K562 (cell line): ENCODE results near the gene ZNF148. TPM values are rescaled to one million over a fixed set of nuclear protein-coding genes. Genes with fewer than 3 reads are reported as not detected.
A peak's percentile ranks its signal among the peaks of the same experiment; 100 is the strongest.

Experiments used
- ATAC-seq: fragments of 200-7000 bp; cut with Tn5 transposase; 3 replicates; pipeline ENCODE4 v1.9.1; 2020; ENCODE audit warnings: moderate library complexity
- BruUV-seq: library from RNA; stranded (reverse); fragments of 400-500 nt; replicated peaks from 2 replicates; lab custom pipeline; 2021; lab: Mats Ljungman, UMichigan
- CTCF ChIA-PET: fragments of 300-600 bp; formaldehyde crosslinking; extraction: SDS; loops from one replicate; lab custom pipeline; 2021; ENCODE audit warnings: low intra/inter-chr PET ratio; lab: Yijun Ruan, JAX
- POLR2A ChIA-PET: fragments of 300-600, 350-650 bp; sonication (Branson Sonifier 250); formaldehyde crosslinking; extraction: SDS; loops from one replicate; lab custom pipeline; 2021; ENCODE audit warnings: antibody characterized with exemption, inconsistent platforms; lab: Yijun Ruan, JAX
- DNase-seq, 4 experiments: peaks; one replicate each; pipeline versions ENCODE4 v3.0.0 to v3.0.0-alpha.2; 2011 to 2018; ENCODE audit warnings: low spot score in 3 of 4, mixed read lengths in 3 of 4; ENCODE audit errors: extremely low read depth in 1 of 4
- FAIRE-seq: peaks from 2 replicates; lab custom pipeline; 2011; peaks lifted over from hg19 to GRCh38; lab: Jason Lieb, UNC
- H2AFZ ChIP-seq: 2 replicates; pipeline ENCODE4 v1.6.0; 2011; ENCODE audit warnings: low read depth, low read length, control low read depth, inconsistent platforms
- H3K27ac ChIP-seq: fragments of 200-600 bp; 3 replicates; pipeline ENCODE4 v1.8.0; 2011; ENCODE audit warnings: low read depth, mild to moderate bottlenecking, control low read depth, inconsistent platforms, low read length, moderate library complexity, mixed read lengths; ENCODE audit errors: extremely low read depth
- H3K27me3 ChIP-seq, 2 experiments: fragments of 300-600 bp in 1 of 2; 2 replicates in 1 of 2; 3 replicates in 1 of 2; pipeline versions ENCODE4 v1.6.0 to v1.8.0; 2011; ENCODE audit warnings: inconsistent platforms in 2 of 2, low read length in 2 of 2, mild to moderate bottlenecking in 1 of 2, mixed read lengths in 1 of 2, moderate library complexity in 1 of 2; ENCODE audit not compliant: control insufficient read depth in 2 of 2, insufficient read depth in 2 of 2
- H3K36me3 ChIP-seq: fragments of 300-600 bp; 3 replicates; pipeline ENCODE4 v1.8.0; 2011; ENCODE audit warnings: mild to moderate bottlenecking, low read length, inconsistent platforms; ENCODE audit not compliant: control insufficient read depth, insufficient read depth
- H3K4me1 ChIP-seq, 2 experiments: fragments of 200-600 bp in 1 of 2; replicated peaks in 1 of 2; 2 replicates in 1 of 2; 3 replicates in 1 of 2; pipeline versions ENCODE4 v1.5.1 to v1.8.0; 2011; ENCODE audit warnings: inconsistent platforms in 2 of 2, low read length in 2 of 2, mild to moderate bottlenecking in 1 of 2, mixed read lengths in 1 of 2, moderate library complexity in 1 of 2; ENCODE audit not compliant: control insufficient read depth in 2 of 2, insufficient read depth in 2 of 2
- H3K4me2 ChIP-seq: 2 replicates; pipeline ENCODE4 v1.6.1; 2011; ENCODE audit warnings: low read length, control low read depth, inconsistent platforms, mixed read lengths; ENCODE audit not compliant: insufficient read depth
- H3K4me3 ChIP-seq: fragments of 200-600 bp; sonication (generic), shearing (Covaris generic); 2 replicates; pipeline ENCODE4 v1.5.1; 2016; ENCODE audit warnings: control low read depth, inconsistent platforms
- H3K79me2 ChIP-seq: fragments of 200-600 bp; 3 replicates; pipeline ENCODE4 v1.8.0; 2011; ENCODE audit warnings: low read length, inconsistent platforms; ENCODE audit not compliant: control insufficient read depth, insufficient read depth
- H3K9ac ChIP-seq, 2 experiments: 2 replicates each; pipeline versions ENCODE4 v1.6.0 to v1.6.1; 2011; ENCODE audit warnings: low read depth in 2 of 2, low read length in 2 of 2, control low read depth in 1 of 2, inconsistent platforms in 1 of 2, mild to moderate bottlenecking in 1 of 2, mixed read lengths in 1 of 2; ENCODE audit not compliant: insufficient read depth in 1 of 2
- H3K9me1 ChIP-seq: one replicate; pipeline ENCODE4 v1.6.0; 2011; ENCODE audit warnings: inconsistent platforms, mild to moderate bottlenecking, low read length, moderate library complexity; ENCODE audit not compliant: control insufficient read depth, insufficient read depth
- H3K9me3 ChIP-seq: replicated peaks from 2 replicates; pipeline ENCODE4 v1.5.1; 2011; ENCODE audit warnings: low read depth, low read length, inconsistent platforms; ENCODE audit not compliant: control insufficient read depth, insufficient read depth
- H4K20me1 ChIP-seq: replicated peaks from 2 replicates; pipeline ENCODE4 v1.6.1; 2011; ENCODE audit warnings: low read length, inconsistent platforms, mixed read lengths; ENCODE audit not compliant: control insufficient read depth, insufficient read depth
- CBX1 ChIP-seq: sonication (generic); IDR thresholded peaks from 2 replicates; pipeline ENCODE4 v1.6.1; 2016; ENCODE audit warnings: antibody characterized with exemption, low read depth, mild to moderate bottlenecking
- CHD1 ChIP-seq: fragments of 200-600 bp; sonication (generic); IDR thresholded peaks from one replicate; pipeline ENCODE4 v1.6.1; 2012; ENCODE audit warnings: mild to moderate bottlenecking, moderate library complexity, low read length, inconsistent platforms
- ETS2 ChIP-seq: IDR thresholded peaks from 2 replicates; pipeline ENCODE4 v1.6.1; 2016; ENCODE audit warnings: borderline replicate concordance, missing genetic modification characterization, mild to moderate bottlenecking, moderate library complexity, missing compliant biosample characterization; ENCODE audit not compliant: poor library complexity, severe bottlenecking
- NFE2L1 ChIP-seq: fragments of 450-650 bp; IDR thresholded peaks from 2 replicates; pipeline ENCODE4 v1.6.1; 2016; ENCODE audit warnings: missing genetic modification characterization, low read depth, mild to moderate bottlenecking, missing compliant biosample characterization, moderate library complexity, borderline replicate concordance
- PHB ChIP-seq: fragments of 250-450 bp; sonication (Bioruptor Pico); IDR thresholded peaks from 2 replicates; pipeline ENCODE4 v1.5.0; 2021
- SFPQ ChIP-seq: fragments of 200-400 bp; formaldehyde crosslinking; IDR thresholded peaks from 2 replicates; pipeline ENCODE4 v1.6.1; 2017; ENCODE audit warnings: mild to moderate bottlenecking, low read depth, low read length, moderate library complexity
- TBP ChIP-seq: optimal IDR thresholded peaks from 2 replicates; pipeline ENCODE3; 2011; ENCODE audit warnings: low read depth, low read length, improper control_type of control experiment
- TRIM28 ChIP-seq: fragments of 450-650 bp; IDR thresholded peaks from 2 replicates; pipeline ENCODE4 v1.6.1; 2017
- XRCC4 ChIP-seq: IDR thresholded peaks from one replicate; pipeline ENCODE4 v1.6.1; 2011; ENCODE audit not compliant: insufficient read depth, insufficient read length; ENCODE audit errors: extremely low read depth
- ZBTB33 ChIP-seq: sonication (generic); formaldehyde crosslinking; IDR thresholded peaks from 2 replicates; pipeline ENCODE4 v1.8.1; 2023; ENCODE audit warnings: mild to moderate bottlenecking, missing genetic modification reagents
- ZKSCAN8 ChIP-seq: fragments of 200-800 bp; sonication (Bioruptor generic); IDR thresholded peaks from 2 replicates; pipeline ENCODE4 v1.6.1; 2016; ENCODE audit warnings: missing genetic modification characterization, missing compliant biosample characterization
- ZNF431 ChIP-seq: sonication (generic); formaldehyde crosslinking; IDR thresholded peaks from 2 replicates; pipeline ENCODE4 v1.8.0; 2022; ENCODE audit warnings: mild to moderate bottlenecking, missing genetic modification reagents
- WGBS: fragments of 100-300 bp; shearing (Covaris generic); methylation state at CpG from one replicate; pipeline ENCODE4 v1.1.6; 2016; ENCODE audit warnings: low coverage, mixed read lengths; ENCODE audit not compliant: insufficient coverage; ENCODE audit errors: missing lambda C conversion rate; 5-methylcytosine and 5-hydroxymethylcytosine counted together
- in situ Hi-C: fragments of 300-500 bp; cut with MboI; formaldehyde crosslinking; loops from 4 replicates; pipeline ENCODE4 v1.15.0; 2018; ENCODE audit warnings: inconsistent platforms, mixed read lengths
- intact Hi-C: fragments of 100-400 bp; cut with micrococcal nuclease; formaldehyde crosslinking; loops from 2 replicates; pipeline ENCODE4 v1.14.2; 2022
- polyA plus RNA-seq, 8 experiments: library from polyadenylated mRNA; depleted of rRNA in 4 of 8; stranded (reverse) in 5 of 8; unstranded in 3 of 8; fragments of >200 nt; fragmentation: Nextera tagmentation in 2 of 8; fragmentation: Illumina TruSeq in 1 of 8; extraction: Ambion mirVana in 2 of 8; extraction: Trizol in 1 of 8; gene quantifications; 2 replicates each; pipeline versions ENCODE4 v1.2.1 to v1.2.3, GENCODE V29; 2011 to 2014; ENCODE audit warnings: inconsistent platforms in 1 of 8, missing spikeins in 1 of 8
- total RNA-seq, 7 experiments: library from RNA; depleted of rRNA in 6 of 7; stranded (reverse); fragments of >200 nt in 6 of 7; fragmentation: Illumina TruSeq in 2 of 7; extraction: Trizol in 2 of 7; gene quantifications; 2 replicates each; pipeline versions ENCODE4 v1.2.1 to v1.2.3, GENCODE V29; 2011 to 2021; ENCODE audit warnings: low replicate concordance in 1 of 7

Gene ZNF148
- total and polyA plus RNA-seq, 9 of the 15 experiments (the other 6 are each of a cell fraction or from before 2014, with no cell fraction given) = 2.7 to 15.1 (median 8.3) TPM

GRCh38 chr3:125207507-125207906, 167.6 kb downstream of the ZNF148 start:
- no peak for ATAC-seq

More at GRCh38 chr3:125207507-125207906, 167.6 kb downstream of the ZNF148 start:
- Histone ChIP-seq H3K9me1 (no peaks in the 10 kb centered on the region), H3K79me2 (no peaks in the 10 kb centered on the region), H4K20me1 (no peaks in the 10 kb centered on the region), H2AFZ (peak overlapping the region; percentile 45; the same call in 1 of the 2 replicates), H3K27me3 (no peaks in the 10 kb centered on the region), H3K27ac (no peak overlapping the region), H3K4me3 (no peak overlapping the region), H3K9me3 (no peaks in the 10 kb centered on the region), H3K36me3 (no peaks in the 10 kb centered on the region), H3K4me1 (peaks cover 0 to 4% of the 10 kb centered on the region in 2 experiments; a peak in 2 of 5 replicates), H3K4me2 (no peak overlapping the region), H3K9ac (no peak overlapping the region)
- no peak for TF ChIP-seq TRIM28
- TF ChIP-seq ETS2 (tag) = no peak
- TF ChIP-seq ZKSCAN8 (CRISPR knock-in tag) = no peak
- no peak for TF ChIP-seq XRCC4
- no peak for TF ChIP-seq ZBTB33
- no peak for TF ChIP-seq TBP
- no peak for TF ChIP-seq PHB (CRISPR knock-in tag)
- no peak for TF ChIP-seq CBX1
- no peak for TF ChIP-seq CHD1
- no peak for TF ChIP-seq ZNF431 (CRISPR knock-in tag)
- no peak for TF ChIP-seq NFE2L1 (tag)
- no peak for TF ChIP-seq SFPQ
- DNase-seq = no peak
- intact Hi-C loops = no loop called here
- in situ Hi-C loops = no loop called here
- POLR2A ChIA-PET = no interaction called here
- no TSS peak for BruUV-seq
- CTCF ChIA-PET = no interaction called here
- WGBS = 12% methylated on average over 7 of the region's 7 CpGs
- FAIRE-seq = no peak
